IPS DF 4.7 (cell line): ENCODE results near the gene CLSTN2.

Experiments used
- DNase-seq: peaks from one replicate; pipeline ENCODE4 v3.0.0-alpha.2; 2013; ENCODE audit warnings: low spot score; ENCODE audit errors: extremely low read depth

CLSTN2 gene

GRCh38 chr3:140091143-140091542 is 156.2 kb downstream of the CLSTN2 start:
- DNase-seq, result no peak

- DNase-seq, result peak; percentile 9
Observed at GRCh38 chr3:140092848-140093536, 158.0 kb downstream of the CLSTN2 start.

GRCh38 chr3:140093742-140094141 is 158.8 kb downstream of the CLSTN2 start:
- no peak for DNase-seq

GRCh38 chr3:140094487-140094886 is 159.5 kb downstream of the CLSTN2 start:
- DNase-seq, result no peak

- DNase-seq, result no peak
Observed at GRCh38 chr3:140096037-140096436, 161.1 kb downstream of the CLSTN2 start.

GRCh38 chr3:140097874-140098635 is 163.1 kb downstream of the CLSTN2 start:
- no peak for DNase-seq

- no peak for DNase-seq
Observed at GRCh38 chr3:140100479-140100878, 165.5 kb downstream of the CLSTN2 start.

- no peak for DNase-seq
Observed at GRCh38 chr3:140103166-140103565, 168.2 kb downstream of the CLSTN2 start.

- DNase-seq, result no peak
Observed at GRCh38 chr3:140103986-140104645, 169.1 kb downstream of the CLSTN2 start.

GRCh38 chr3:140113996-140114788 is 179.2 kb downstream of the CLSTN2 start:
- DNase-seq, result no peak

- DNase-seq, result no peak
Observed at GRCh38 chr3:140114789-140115080, 179.8 kb downstream of the CLSTN2 start.

- no peak for DNase-seq
Observed at GRCh38 chr3:140117096-140117526, 182.1 kb downstream of the CLSTN2 start.

GRCh38 chr3:140122183-140122582 is 187.2 kb downstream of the CLSTN2 start:
- DNase-seq, result no peak

GRCh38 chr3:140128217-140128616 is 193.2 kb downstream of the CLSTN2 start:
- DNase-seq, result no peak

- peak; percentile 38 for DNase-seq
Observed at GRCh38 chr3:140128631-140129030, 193.6 kb downstream of the CLSTN2 start.

GRCh38 chr3:140129768-140130284 is 194.8 kb downstream of the CLSTN2 start:
- DNase-seq, result no peak

GRCh38 chr3:140131895-140132294 is 196.9 kb downstream of the CLSTN2 start:
- DNase-seq, result no peak

GRCh38 chr3:140134231-140134965 is 199.4 kb downstream of the CLSTN2 start:
- DNase-seq, result no peak

- no peak for DNase-seq
Observed at GRCh38 chr3:140135461-140135860, 200.5 kb downstream of the CLSTN2 start.

- no peak for DNase-seq
Observed at GRCh38 chr3:140143367-140144069, 208.5 kb downstream of the CLSTN2 start.
